H1 (cell line): ENCODE results near the gene PRC1.

Source experiments
- ATF3 ChIP-seq: IDR thresholded peaks from 2 replicates; pipeline ENCODE4 v1.6.1; 2011; ENCODE audit warnings: low read depth, mild to moderate bottlenecking, low read length; ENCODE audit not compliant: insufficient read depth
- CTCF ChIP-seq, 3 experiments: IDR thresholded peaks; 1 replicate in 2 of 3; 2 replicates in 1 of 3; pipeline versions ENCODE4 v1.5.1 to v1.6.1; 2011; ENCODE audit warnings: low read length in 3 of 3, mild to moderate bottlenecking in 3 of 3, inconsistent platforms in 2 of 3, low read depth in 1 of 3, moderate library complexity in 1 of 3; ENCODE audit not compliant: insufficient read depth in 1 of 3; ENCODE audit errors: control extremely low read depth in 1 of 3
- EGR1 ChIP-seq: IDR thresholded peaks from 2 replicates; pipeline ENCODE4 v1.6.1; 2011; ENCODE audit warnings: low read depth, low read length, borderline replicate concordance
- KDM1A ChIP-seq: fragments of 200-600, 300-600 bp; sonication (generic); IDR thresholded peaks from 2 replicates; pipeline ENCODE4 v1.7.1; 2016; ENCODE audit warnings: mild to moderate bottlenecking, low read length, borderline replicate concordance
- POLR2AphosphoS5 ChIP-seq: IDR thresholded peaks from 2 replicates; pipeline ENCODE4 v1.6.1; 2011; ENCODE audit warnings: low read depth, low read length
- TAF1 ChIP-seq: IDR thresholded peaks from 2 replicates; pipeline ENCODE4 v1.6.1; 2011; ENCODE audit warnings: mild to moderate bottlenecking, low read depth, low read length
- TBP ChIP-seq: IDR thresholded peaks from 2 replicates; pipeline ENCODE4 v1.6.1; 2011; ENCODE audit warnings: low read depth, low read length, improper control_type of control experiment
- ZNF274 ChIP-seq: IDR thresholded peaks from 2 replicates; pipeline ENCODE4 v1.7.0; 2012; ENCODE audit warnings: low read length, borderline replicate concordance; ENCODE audit errors: extremely low read depth

- no peak for TF ChIP-seq KDM1A
- TF ChIP-seq POLR2AphosphoS5, result no peak
- TF ChIP-seq CTCF (IDR thresholded peaks at IDR 0.05; ENCODE audit: control extremely low read depth in 1 of 3, insufficient read depth in 1 of 3, low read depth in 1 of 3, low read length in 3 of 3), result no peak
- TF ChIP-seq ZNF274, result no peak
- no peak for TF ChIP-seq ATF3
- no peak for TF ChIP-seq EGR1
- no peak for TF ChIP-seq TBP
- TF ChIP-seq TAF1, result no peak
Observed at GRCh38 chr15:90953947-90954711, 40.2 kb downstream of the PRC1 start.
